HG03103 (cell line): ENCODE results near the gene MARCKSL1.
"Not testable (repeated sequence)": the region's sequence is repeated elsewhere in the genome, so short reads cannot be mapped to it uniquely, and the experiment has no call there.

Experiments used
- ATAC-seq: cut with Tn5 transposase; IDR thresholded peaks from one replicate; pipeline ENCODE4 v1.9.1; 2021; ENCODE audit warnings: low read depth; ENCODE audit not compliant: unreplicated experiment

The MARCKSL1 gene

GRCh38 chr1:32335790-32336590 is at the start of gene MARCKSL1:
Gene MARCKSL1 (minus strand): TSS chr1:32336233. CDS start chr1:32336033, 200 bp downstream.
- ATAC-seq: no peak

- ATAC-seq: no peak
Observed at GRCh38 chr1:32380057-32380456, 44.0 kb upstream of the MARCKSL1 start.

- ATAC-seq: no peak
Observed at GRCh38 chr1:32377541-32378220, 41.6 kb upstream of the MARCKSL1 start.

- no peak for ATAC-seq
Observed at GRCh38 chr1:32376199-32376598, 40.2 kb upstream of the MARCKSL1 start.

- ATAC-seq: no peak
Observed at GRCh38 chr1:32373996-32374592, 38.1 kb upstream of the MARCKSL1 start.

GRCh38 chr1:32372149-32372756 is 36.2 kb upstream of the MARCKSL1 start:
- no peak for ATAC-seq

- no peak for ATAC-seq
Observed at GRCh38 chr1:32367912-32368635, 32.0 kb upstream of the MARCKSL1 start.

- ATAC-seq: no peak
Observed at GRCh38 chr1:32365445-32365844, 29.4 kb upstream of the MARCKSL1 start.

GRCh38 chr1:32364836-32365235 is 28.8 kb upstream of the MARCKSL1 start:
- ATAC-seq: no peak

- ATAC-seq: no peak
Observed at GRCh38 chr1:32363713-32364112, 27.7 kb upstream of the MARCKSL1 start.

GRCh38 chr1:32362474-32363313 is 26.7 kb upstream of the MARCKSL1 start, which contains the start of the genes FAM229A and TSSK3:
Gene FAM229A (minus strand): TSS chr1:32362485. CDS start chr1:32362091, 394 bp downstream.
Gene TSSK3 (plus strand): TSS chr1:32362539. CDS start chr1:32362702, 163 bp downstream.
- no peak for ATAC-seq

- no peak for ATAC-seq
Observed at GRCh38 chr1:32361674-32362473, 25.8 kb upstream of the MARCKSL1 start.

GRCh38 chr1:32361308-32361673 is 25.3 kb upstream of the MARCKSL1 start:
- ATAC-seq: no peak

GRCh38 chr1:32358435-32358834 is 22.4 kb upstream of the MARCKSL1 start:
- ATAC-seq: no peak

GRCh38 chr1:32357614-32358013 is 21.6 kb upstream of the MARCKSL1 start:
- no peak for ATAC-seq

GRCh38 chr1:32356478-32356877 is 20.4 kb upstream of the MARCKSL1 start:
- no peak for ATAC-seq

- ATAC-seq: not testable (repeated sequence)
Observed at GRCh38 chr1:32355778-32356177, 19.7 kb upstream of the MARCKSL1 start.

- ATAC-seq: no peak
Observed at GRCh38 chr1:32353886-32354570, 18.0 kb upstream of the MARCKSL1 start.
